ENCODE measurements around the gene TEX101. TPM values are rescaled to one million over a fixed set of nuclear protein-coding genes. Genes with fewer than 3 reads are reported as not detected.
"Not testable (repeated sequence)": the region's sequence is repeated elsewhere in the genome, so short reads cannot be mapped to it uniquely, and the experiment has no call there.

TEX101 gene
- polyA plus RNA-seq, 1 donor from 2014 or later = not detected

- peak overlapping the region in 1 of 3 donors; percentile 85 for H3K27ac Mint-ChIP-seq
These were observed 18.6 kb downstream of the TEX101 start for GRCh38 chr19:43433358-43433673.

GRCh38 chr19:43433689-43434088, 19.0 kb downstream of the TEX101 start:
- Mint-ChIP-seq H3K27ac (no peak overlapping the region), H3K4me1 (peaks cover 18 to 30% (median 18%) of the 10 kb centered on the region in 3 donors)

More at GRCh38 chr19:43433358-43433673, 18.6 kb downstream of the TEX101 start:
- H3K27me3 Mint-ChIP-seq = no peaks in the 10 kb centered on the region
- no peak overlapping the region for H3K4me3 Mint-ChIP-seq
- H3K36me3 Mint-ChIP-seq = peaks cover 2% of the 10 kb centered on the region
- H3K4me1 Mint-ChIP-seq = peaks cover 14 to 30% (median 14%) of the 10 kb centered on the region in 3 donors
- no peaks in the 10 kb centered on the region for H3K9me3 Mint-ChIP-seq

GRCh38 chr19:43435775-43436174, 21.1 kb downstream of the TEX101 start:
- Mint-ChIP-seq H3K36me3 (peaks cover 2% of the 10 kb centered on the region), H3K9me3 (no peaks in the 10 kb centered on the region), H3K4me1 (peaks cover 21 to 30% (median 26%) of the 10 kb centered on the region in 3 donors), H3K27me3 (no peaks in the 10 kb centered on the region), H3K4me3 (peak overlapping the region in 1 of 4 donors; percentile 63), H3K27ac (no peak overlapping the region)

More at GRCh38 chr19:43433689-43434088, 19.0 kb downstream of the TEX101 start:
- no peak overlapping the region for H3K4me3 Mint-ChIP-seq
- H3K36me3 Mint-ChIP-seq = peaks cover 2% of the 10 kb centered on the region
- no peaks in the 10 kb centered on the region for H3K9me3 Mint-ChIP-seq
- H3K27me3 Mint-ChIP-seq = no peaks in the 10 kb centered on the region

- not testable (repeated sequence) for H3K9me3 Mint-ChIP-seq, H3K4me3 Mint-ChIP-seq, H3K36me3 Mint-ChIP-seq, H3K27me3 Mint-ChIP-seq, H3K27ac Mint-ChIP-seq
- peaks cover 26 to 27% (median 27%) of the 10 kb centered on the region in 3 donors for H3K4me1 Mint-ChIP-seq
These were observed 22.6 kb downstream of the TEX101 start for GRCh38 chr19:43437284-43437683.

GRCh38 chr19:43437712-43438111, 23.0 kb downstream of the TEX101 start:
- peaks cover 25 to 26% (median 26%) of the 10 kb centered on the region in 3 donors for H3K4me1 Mint-ChIP-seq
- H3K36me3 Mint-ChIP-seq = peaks cover 2% of the 10 kb centered on the region
- no peak overlapping the region for H3K27ac Mint-ChIP-seq
- peak overlapping the region in 1 of 4 donors; percentile 54 for H3K4me3 Mint-ChIP-seq
- H3K9me3 Mint-ChIP-seq = no peaks in the 10 kb centered on the region
- H3K27me3 Mint-ChIP-seq = no peaks in the 10 kb centered on the region

- H3K36me3 Mint-ChIP-seq = peaks cover 2% of the 10 kb centered on the region
- H3K27ac Mint-ChIP-seq = peak overlapping the region in 2 of 3 donors; percentile 76 to 78
- H3K9me3 Mint-ChIP-seq = no peaks in the 10 kb centered on the region
- peaks cover 18 to 20% (median 20%) of the 10 kb centered on the region in 3 donors for H3K4me1 Mint-ChIP-seq
- H3K4me3 Mint-ChIP-seq = peak overlapping the region in 2 of 4 donors; percentile 44 to 83
- H3K27me3 Mint-ChIP-seq = no peaks in the 10 kb centered on the region
These were observed 23.8 kb downstream of the TEX101 start for GRCh38 chr19:43438291-43439031.

- H3K27me3 Mint-ChIP-seq = no peaks in the 10 kb centered on the region
- H3K4me1 Mint-ChIP-seq = peaks cover 18 to 22% (median 21%) of the 10 kb centered on the region in 3 donors
- peaks cover 2% of the 10 kb centered on the region for H3K36me3 Mint-ChIP-seq
- H3K4me3 Mint-ChIP-seq = peak overlapping the region in 2 of 4 donors; percentile 51 to 83
- H3K9me3 Mint-ChIP-seq = no peaks in the 10 kb centered on the region
- H3K27ac Mint-ChIP-seq = peak overlapping the region; percentile 34 to 76 (median 59)
These were observed 24.5 kb downstream of the TEX101 start for GRCh38 chr19:43439032-43439708.

- no peaks in the 10 kb centered on the region for H3K27me3 Mint-ChIP-seq
- peak overlapping the region in 2 of 4 donors; percentile 51 to 83 for H3K4me3 Mint-ChIP-seq
- peaks cover 18 to 22% (median 21%) of the 10 kb centered on the region in 3 donors for H3K4me1 Mint-ChIP-seq
- no peaks in the 10 kb centered on the region for H3K9me3 Mint-ChIP-seq
- peaks cover 2% of the 10 kb centered on the region for H3K36me3 Mint-ChIP-seq
- H3K27ac Mint-ChIP-seq = peak overlapping the region; percentile 10 to 76 (median 34)
These were observed 25.0 kb downstream of the TEX101 start for GRCh38 chr19:43439709-43440063.

- peaks cover 14 to 21% (median 20%) of the 10 kb centered on the region in 3 donors for H3K4me1 Mint-ChIP-seq
- H3K4me3 Mint-ChIP-seq = no peak overlapping the region
- H3K27me3 Mint-ChIP-seq = no peaks in the 10 kb centered on the region
- peak overlapping the region in 2 of 3 donors; percentile 22 to 66 for H3K27ac Mint-ChIP-seq
- no peaks in the 10 kb centered on the region for H3K9me3 Mint-ChIP-seq
- no peaks in the 10 kb centered on the region for H3K36me3 Mint-ChIP-seq
These were observed 27.0 kb downstream of the TEX101 start for GRCh38 chr19:43441716-43442115.

GRCh38 chr19:43444091-43444490, 29.4 kb downstream of the TEX101 start:
- not testable (repeated sequence) for H3K27me3 Mint-ChIP-seq, H3K36me3 Mint-ChIP-seq, H3K9me3 Mint-ChIP-seq, H3K4me3 Mint-ChIP-seq
- Mint-ChIP-seq H3K4me1 (peaks cover 12 to 17% (median 13%) of the 10 kb centered on the region in 3 donors), H3K27ac (peak overlapping the region in 1 of 3 donors; percentile 61)

GRCh38 chr19:43444531-43445287, 30.0 kb downstream of the TEX101 start:
- Mint-ChIP-seq H3K27ac (no peak overlapping the region), H3K4me1 (peaks cover 8 to 12% (median 9%) of the 10 kb centered on the region in 3 donors), H3K4me3 (no peak overlapping the region), H3K36me3 (no peaks in the 10 kb centered on the region), H3K9me3 (no peaks in the 10 kb centered on the region), H3K27me3 (no peaks in the 10 kb centered on the region)

GRCh38 chr19:43445426-43445825, 30.7 kb downstream of the TEX101 start:
- H3K4me1 Mint-ChIP-seq = peaks cover 4 to 10% (median 9%) of the 10 kb centered on the region in 3 donors
- no peak overlapping the region for H3K4me3 Mint-ChIP-seq
- no peaks in the 10 kb centered on the region for H3K36me3 Mint-ChIP-seq
- H3K27me3 Mint-ChIP-seq = no peaks in the 10 kb centered on the region
- H3K27ac Mint-ChIP-seq = no peak overlapping the region
- no peaks in the 10 kb centered on the region for H3K9me3 Mint-ChIP-seq

GRCh38 chr19:43446746-43447489, 32.2 kb downstream of the TEX101 start:
- no peak overlapping the region for H3K4me3 Mint-ChIP-seq

GRCh38 chr19:43447655-43448054, 33.0 kb downstream of the TEX101 start:
- H3K27ac Mint-ChIP-seq = no peak overlapping the region
- no peaks in the 10 kb centered on the region for H3K36me3 Mint-ChIP-seq
- H3K4me3 Mint-ChIP-seq = no peak overlapping the region
- peaks cover 2 to 10% (median 3%) of the 10 kb centered on the region in 3 donors for H3K4me1 Mint-ChIP-seq
- peaks cover 1 to 5% (median 2%) of the 10 kb centered on the region in 3 donors for H3K9me3 Mint-ChIP-seq
- H3K27me3 Mint-ChIP-seq = no peaks in the 10 kb centered on the region

More at GRCh38 chr19:43446746-43447489, 32.2 kb downstream of the TEX101 start:
- peak overlapping the region in 1 of 3 donors; percentile 2 for H3K27ac Mint-ChIP-seq
- H3K27me3 Mint-ChIP-seq = no peaks in the 10 kb centered on the region
- H3K9me3 Mint-ChIP-seq = peaks cover 0 to 2% (median 0%) of the 10 kb centered on the region in 3 donors
- peaks cover 2 to 10% (median 5%) of the 10 kb centered on the region in 3 donors for H3K4me1 Mint-ChIP-seq
- no peaks in the 10 kb centered on the region for H3K36me3 Mint-ChIP-seq

Measured in IgD-negative memory B cell (primary cell).